ENCODE results near the gene WDFY4.

GRCh38 chr10:48636901-48637300 lies 47.8 kb upstream of the WDFY4 start:
- TF ChIP-seq EZH2 (IDR thresholded peaks at IDR 0.05; ENCODE audit: insufficient read depth, poor library complexity, severe bottlenecking) (no peak), EZH2phosphoT487 (IDR thresholded peaks at IDR 0.05; ENCODE audit: insufficient read depth, low read depth) (no peak)
